ENCODE data around the gene TAP1. TPM values are rescaled to one million over a fixed set of nuclear protein-coding genes. Genes with fewer than 3 reads are reported as not detected.
A peak's percentile ranks its signal among the peaks of the same experiment; 100 is the strongest.

TAP1 gene
- polyA plus RNA-seq, 1 experiment = 80.4 TPM

DNA sequence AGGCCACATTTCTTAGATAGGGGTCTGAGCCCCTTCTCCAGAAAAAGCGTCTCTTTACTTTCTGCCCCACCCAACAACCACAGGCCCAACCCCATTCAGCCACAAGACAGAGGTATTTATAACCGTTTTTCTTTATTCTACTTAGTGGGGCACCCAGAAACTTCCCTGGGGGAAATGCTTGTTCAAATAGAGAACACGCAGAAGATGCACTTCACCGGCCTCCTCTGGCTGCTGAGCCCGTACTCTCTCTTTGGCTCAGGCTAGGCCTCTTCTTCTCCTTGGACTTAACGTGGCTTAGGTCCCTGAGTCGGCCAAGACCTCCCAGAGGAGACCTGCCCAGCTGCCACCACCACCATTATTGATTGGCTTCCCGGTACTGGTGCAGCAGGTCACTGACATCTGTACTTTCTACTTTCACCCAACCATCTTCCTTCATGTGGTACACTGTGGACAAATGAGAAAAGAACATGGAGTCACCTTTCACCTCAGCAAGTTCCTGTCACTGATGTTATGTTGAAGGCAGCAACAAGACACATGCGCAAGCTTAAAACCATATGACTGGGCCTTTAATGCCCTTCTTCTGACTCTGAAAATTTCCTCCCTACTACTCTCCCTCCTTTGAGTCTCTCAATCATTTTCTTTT, 12.8 kb downstream of the TAP1 start:
- ChIA-PET CTCF (interaction anchor here (2.2 to 4.5 kb wide), 3 partner anchors 15 to 29 kb away, joined by 14 to 110 read pairs (median 102); partner anchors contain the start of genes PSMB9 and TAP1), POLR2A (no interaction called here)
- Histone ChIP-seq H3K27me3 (ENCODE audit: control insufficient read depth, insufficient read depth, low read length) (no peaks in the 10 kb centered on the region), H3K36me3 (ENCODE audit: control insufficient read depth, insufficient read depth, low read length) (peaks cover 7% of the 10 kb centered on the region), H3K4me3 (ENCODE audit: low read depth, low read length) (no peak overlapping the region)
- no peak for TF ChIP-seq CTCF (IDR thresholded peaks at IDR 0.05; ENCODE audit: insufficient read depth, low read depth, low read length)
- DNase-seq (ENCODE audit: low read depth) = no peak

DNA sequence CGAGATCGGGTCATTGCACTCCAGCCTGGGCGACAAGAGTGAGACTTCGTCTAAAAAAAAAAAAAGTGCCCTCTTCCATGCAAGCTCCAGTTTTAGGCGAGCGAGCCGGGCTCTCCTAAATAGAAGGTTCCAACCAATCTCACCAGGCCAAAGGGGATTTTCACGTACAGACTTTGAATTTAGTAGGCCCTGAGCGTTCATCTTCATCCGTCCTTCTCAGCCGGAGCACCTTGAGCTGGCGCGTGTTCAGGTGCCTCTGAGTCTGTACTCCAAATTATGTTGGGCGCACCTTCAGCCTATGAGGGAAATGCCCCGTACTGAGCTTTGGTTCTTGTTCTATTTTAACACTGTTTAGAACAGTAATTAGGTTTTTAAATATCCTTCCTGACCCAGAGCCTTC, 14.1 kb downstream of the TAP1 start:
- Histone ChIP-seq H3K36me3 (ENCODE audit: control insufficient read depth, insufficient read depth, low read length) (peaks cover 8% of the 10 kb centered on the region), H3K27me3 (ENCODE audit: control insufficient read depth, insufficient read depth, low read length) (no peaks in the 10 kb centered on the region), H3K4me3 (ENCODE audit: low read depth, low read length) (no peak overlapping the region)
- CTCF ChIA-PET = interaction anchor here (0.9 to 4.5 kb wide), 19 partner anchors 8 to 1173 kb away, joined by 3 to 110 read pairs (median 11); partner anchors contain the start of genes HLA-DMA, PSMB9 and TAP1
- no peak for TF ChIP-seq CTCF (IDR thresholded peaks at IDR 0.05; ENCODE audit: insufficient read depth, low read depth, low read length)
- DNase-seq (ENCODE audit: low read depth) = no peak
- POLR2A ChIA-PET = interaction anchor here (2.1 kb wide), 1 partner anchor 133 kb away, joined by 12 read pairs; no protein-coding TSS in a partner anchor

DNA sequence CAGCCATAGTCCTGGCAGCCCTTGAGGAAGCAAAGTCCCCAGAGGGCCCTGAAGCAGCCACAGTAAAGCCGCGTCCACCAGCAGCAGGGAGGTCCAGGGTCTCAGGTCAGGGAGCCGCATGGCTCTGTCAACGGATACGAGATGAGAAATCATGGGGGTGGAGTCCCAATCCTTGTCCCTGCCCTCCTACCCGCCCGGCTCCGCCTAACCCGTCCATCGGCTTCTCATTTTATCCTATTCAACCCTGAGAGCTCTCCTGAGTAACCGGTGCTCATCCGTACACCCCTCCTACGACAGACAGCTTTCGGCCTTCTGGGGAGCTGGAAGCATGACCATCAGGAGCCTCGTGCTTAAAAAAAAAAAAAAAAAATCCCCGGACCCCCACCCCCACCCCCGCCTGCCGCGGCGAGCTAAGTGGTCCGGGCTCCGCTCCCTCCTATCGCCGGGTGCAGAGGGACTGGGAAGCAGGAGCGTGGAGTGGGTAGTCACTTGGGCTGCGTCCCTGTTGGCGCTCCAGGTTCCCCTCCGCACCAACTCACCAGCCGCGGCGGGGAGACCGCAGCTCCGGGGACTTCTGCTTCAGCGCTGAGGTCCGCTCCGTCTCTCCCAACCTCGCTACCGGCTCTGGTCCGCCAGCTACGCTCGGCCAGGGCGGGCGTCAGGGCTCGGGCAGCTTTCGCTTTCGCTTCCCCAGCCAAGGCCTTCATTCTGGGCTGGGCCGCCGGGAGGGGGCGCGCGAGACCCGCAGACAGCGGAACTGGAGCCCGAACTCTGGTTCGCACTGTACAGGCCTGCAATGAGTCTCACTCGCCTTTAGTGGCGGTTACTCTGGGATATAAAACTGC, 15.2 kb downstream of the TAP1 start, which contains the start of gene TAP2:
Gene TAP2 (minus strand): TSS at position 626 of the 845 bp plus-strand sequence. CDS start 506 bp downstream, at position 120.
- TF ChIP-seq CTCF (IDR thresholded peaks at IDR 0.05; ENCODE audit: insufficient read depth, low read depth, low read length) = peak; percentile 96
- peak within 1 kb of the TSS; percentile 90 for H3K4me3 ChIP-seq (ENCODE audit: low read depth, low read length)
- DNase-seq (ENCODE audit: low read depth) = peak; percentile 46
- POLR2A ChIA-PET = interaction anchor here (1.2 to 2.1 kb wide), 2 partner anchors 30 to 134 kb away, joined by 4 to 12 read pairs; no protein-coding TSS in a partner anchor
- no peaks in the 10 kb centered on the region for H3K27me3 ChIP-seq (ENCODE audit: control insufficient read depth, insufficient read depth, low read length)
- CTCF ChIA-PET = interaction anchor here (0.6 to 4.5 kb wide), 35 partner anchors 9 to 1172 kb away, joined by 3 to 110 read pairs (median 5); partner anchors contain the start of genes BRD2, HLA-DMA, PSMB9 and TAP1
- H3K36me3 ChIP-seq (ENCODE audit: control insufficient read depth, insufficient read depth, low read length) = peaks cover 8% of the 10 kb centered on the region

DNA sequence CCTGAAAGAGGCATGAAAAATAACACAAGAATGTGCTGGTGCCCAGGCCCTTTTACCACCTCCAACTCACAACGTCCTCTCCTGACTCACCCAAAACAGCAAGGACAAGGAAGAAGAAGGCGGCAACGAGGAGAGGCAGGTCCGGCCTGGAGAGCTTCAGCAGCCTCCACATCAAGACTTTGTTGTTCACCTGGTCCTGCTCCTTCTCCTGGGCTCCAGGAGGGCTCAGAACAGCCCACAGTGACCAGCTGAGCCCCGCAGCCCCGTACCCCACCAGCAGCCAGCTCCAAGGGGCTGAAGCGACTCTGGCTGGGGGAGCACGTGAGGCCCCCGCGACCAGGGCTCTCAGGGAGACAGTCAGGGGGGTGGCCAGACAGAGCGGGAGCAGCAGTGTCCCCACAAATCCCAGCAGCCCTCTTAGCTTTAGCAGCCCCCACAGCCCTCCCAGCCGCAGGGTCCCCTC, 15.8 kb downstream of the TAP1 start:
- no peak for DNase-seq (ENCODE audit: low read depth)
- peaks cover 8% of the 10 kb centered on the region for H3K36me3 ChIP-seq (ENCODE audit: control insufficient read depth, insufficient read depth, low read length)
- ChIA-PET POLR2A (interaction anchor here (0.6 to 2.1 kb wide), 3 partner anchors 30 to 450 kb away, joined by 4 to 12 read pairs (median 7); no protein-coding TSS in a partner anchor), CTCF (interaction anchor here (0.6 to 4.5 kb wide), 25 partner anchors 9 to 583 kb away, joined by 3 to 110 read pairs (median 7); partner anchors contain the start of genes BRD2, HLA-DMA, PSMB9 and TAP1)
- H3K27me3 ChIP-seq (ENCODE audit: control insufficient read depth, insufficient read depth, low read length) = no peaks in the 10 kb centered on the region
- TF ChIP-seq CTCF (IDR thresholded peaks at IDR 0.05; ENCODE audit: insufficient read depth, low read depth, low read length) = no peak
- H3K4me3 ChIP-seq (ENCODE audit: low read depth, low read length) = peak overlapping the region; percentile 90

Data from BJ (cell line).